HG02588 (cell line): ENCODE data around the gene VASN.

ENCODE experiments used
- ATAC-seq: cut with Tn5 transposase; IDR thresholded peaks from one replicate; pipeline ENCODE4 v1.9.1; 2021; ENCODE audit warnings: mild to moderate bottlenecking, moderate library complexity; ENCODE audit not compliant: unreplicated experiment

Gene VASN

GRCh38 chr16:4351880-4352279 lies 19.8 kb upstream of the VASN start:
- no peak for ATAC-seq

- no peak for ATAC-seq
These were observed 18.8 kb upstream of the VASN start for GRCh38 chr16:4352843-4353242.

- ATAC-seq, result no peak
These were observed 18.0 kb upstream of the VASN start for GRCh38 chr16:4353675-4354074.

GRCh38 chr16:4354512-4355409 lies 16.9 kb upstream of the VASN start:
- ATAC-seq, result no peak

GRCh38 chr16:4356820-4357219 lies 14.8 kb upstream of the VASN start:
- ATAC-seq, result no peak

GRCh38 chr16:4358236-4358635 lies 13.4 kb upstream of the VASN start:
- no peak for ATAC-seq

GRCh38 chr16:4358831-4359561 lies 12.7 kb upstream of the VASN start:
- no peak for ATAC-seq

GRCh38 chr16:4359914-4360313 lies 11.7 kb upstream of the VASN start:
- no peak for ATAC-seq

GRCh38 chr16:4360538-4361021 lies 11.1 kb upstream of the VASN start:
- ATAC-seq, result no peak

- ATAC-seq, result no peak
These were observed 10.4 kb upstream of the VASN start for GRCh38 chr16:4361033-4361943.

GRCh38 chr16:4361944-4362311 lies 9.7 kb upstream of the VASN start:
- ATAC-seq, result no peak

- no peak for ATAC-seq
These were observed 9.0 kb upstream of the VASN start for GRCh38 chr16:4362476-4363135.

- no peak for ATAC-seq
These were observed 7.2 kb upstream of the VASN start for GRCh38 chr16:4364196-4365013.

- ATAC-seq, result peak; percentile 54
These were observed 6.6 kb upstream of the VASN start for GRCh38 chr16:4365014-4365406.

- ATAC-seq, result no peak
These were observed 6.0 kb upstream of the VASN start for GRCh38 chr16:4365615-4366014.

- ATAC-seq, result no peak
These were observed 5.6 kb upstream of the VASN start for GRCh38 chr16:4366016-4366415.

- no peak for ATAC-seq
These were observed 4.2 kb upstream of the VASN start for GRCh38 chr16:4367393-4367856.

GRCh38 chr16:4369007-4369733 lies 2.5 kb upstream of the VASN start:
- ATAC-seq, result no peak

- no peak for ATAC-seq
These were observed 1.5 kb upstream of the VASN start for GRCh38 chr16:4370151-4370550.
